Stimulated activated CD8-positive, alpha-beta memory T cell treated with anti-CD3 and anti-CD28 coated beads, Interleukin-12 subunit alpha, Interleukin-12 subunit beta, amount 100 ng/mL, for 4 hours (primary cell): ENCODE data around the gene LSS.
"Not testable (repeated sequence)": the region's sequence is repeated elsewhere in the genome, so short reads cannot be mapped to it uniquely, and the experiment has no call there.

Experiments used
- DNase-seq: peaks from one replicate; pipeline ENCODE4 v3.0.0-alpha.2; 2020; ENCODE audit warnings: low read depth

The LSS gene

DNA sequence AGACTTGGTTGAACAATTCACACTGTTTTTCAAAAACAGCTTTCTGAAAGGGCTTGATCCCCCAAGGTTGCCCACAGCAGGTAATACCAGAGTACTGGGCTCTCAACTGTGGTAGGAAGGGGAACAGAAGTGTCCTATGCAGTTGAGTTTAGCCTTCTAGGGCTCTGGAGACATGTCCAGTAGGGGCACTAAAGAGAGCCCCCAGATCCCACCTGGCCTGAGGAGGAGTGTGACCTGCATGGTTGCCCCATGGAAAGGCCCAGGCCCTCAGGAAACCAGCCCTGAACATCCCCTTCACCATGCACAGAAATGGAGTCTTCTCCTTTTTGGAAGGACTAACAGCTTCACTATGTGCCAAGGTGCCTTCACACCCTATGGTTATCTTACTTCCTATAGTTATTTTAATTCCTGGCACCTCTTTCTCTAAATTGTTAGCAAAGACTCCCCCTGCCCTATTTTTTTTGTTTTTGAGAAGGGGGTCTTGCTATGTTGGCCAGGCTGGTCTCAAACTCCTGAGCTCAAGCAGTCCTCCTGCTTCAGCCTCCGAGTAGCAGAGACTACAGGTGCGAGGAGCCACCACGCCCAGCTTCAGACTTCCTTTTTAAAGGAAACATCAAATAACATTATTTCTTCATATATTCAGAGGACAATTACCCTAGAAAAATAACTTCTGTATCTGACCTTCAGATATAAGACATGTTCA is 16.8 kb upstream of the LSS start:
- no peak for DNase-seq

- DNase-seq = no peak
Observed at GRCh38 chr21:46244602-46245001, 16.0 kb upstream of the LSS start.

DNA sequence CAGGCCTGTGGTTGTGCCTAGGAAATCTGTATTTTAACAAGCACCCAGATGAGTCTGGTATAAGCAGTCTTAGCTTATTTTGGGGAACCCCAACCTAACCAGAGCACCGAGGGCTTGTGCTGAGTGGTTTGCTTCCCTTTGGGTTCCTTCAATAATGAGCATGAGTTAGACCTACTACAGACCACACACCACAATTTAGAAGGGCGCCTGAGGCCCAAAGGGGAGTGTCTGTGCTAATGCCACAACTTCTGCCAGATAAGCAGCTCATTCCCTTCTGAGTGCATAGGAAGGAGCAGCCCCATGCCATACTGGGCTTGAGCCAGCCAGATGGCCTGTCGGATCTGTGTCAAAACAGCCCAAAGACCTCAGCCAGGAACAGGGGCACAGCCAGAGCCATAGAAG is 15.4 kb upstream of the LSS start:
- no peak for DNase-seq

GRCh38 chr21:46243325-46243724 is 14.8 kb upstream of the LSS start:
- DNase-seq = no peak

DNA sequence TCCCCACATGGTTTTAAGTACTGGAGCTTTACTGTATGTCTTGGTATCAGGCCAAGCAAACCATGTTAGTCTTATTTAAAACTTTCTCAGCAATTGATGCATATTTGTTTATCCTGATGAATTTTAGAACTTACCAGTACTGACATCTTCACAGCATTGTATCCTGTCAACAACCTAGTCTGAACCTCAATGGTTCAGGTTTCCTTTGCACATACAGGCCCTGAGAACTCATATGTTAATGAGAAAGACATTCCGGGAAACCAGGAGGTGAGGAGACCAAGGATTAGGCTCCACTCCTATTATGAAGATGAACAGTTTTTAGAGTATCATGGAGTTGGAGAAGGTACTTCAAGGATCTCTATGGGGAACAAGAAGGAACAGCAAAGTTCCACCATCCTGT is 13.0 kb upstream of the LSS start:
- not testable (repeated sequence) for DNase-seq

DNA sequence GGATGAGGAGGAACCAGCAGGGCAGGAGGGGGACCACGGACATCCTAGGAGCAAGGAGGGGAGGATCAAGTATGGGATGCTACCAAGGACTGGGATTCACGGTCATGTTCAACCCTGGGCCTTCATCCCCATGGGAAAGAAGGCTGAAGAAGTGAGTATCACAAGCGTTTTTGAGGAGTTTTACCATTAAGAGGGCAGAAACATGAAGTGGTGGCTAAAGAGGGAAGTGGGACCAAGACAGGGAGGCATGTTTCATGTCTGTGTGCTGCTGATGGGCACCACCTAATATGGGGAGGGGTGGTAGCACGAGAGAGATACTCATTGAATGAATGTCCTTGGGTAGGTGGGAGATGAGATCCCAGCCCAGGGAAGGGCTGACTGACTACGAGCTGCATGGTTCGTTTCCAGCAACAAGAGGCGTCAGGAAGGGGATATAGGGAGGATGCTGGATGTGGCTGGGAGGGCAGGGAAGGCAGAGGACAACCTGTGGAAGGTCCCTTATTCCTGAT is 11.3 kb upstream of the LSS start:
- no peak for DNase-seq

GRCh38 chr21:46237474-46237873 is 8.9 kb upstream of the LSS start:
- DNase-seq = no peak

DNA sequence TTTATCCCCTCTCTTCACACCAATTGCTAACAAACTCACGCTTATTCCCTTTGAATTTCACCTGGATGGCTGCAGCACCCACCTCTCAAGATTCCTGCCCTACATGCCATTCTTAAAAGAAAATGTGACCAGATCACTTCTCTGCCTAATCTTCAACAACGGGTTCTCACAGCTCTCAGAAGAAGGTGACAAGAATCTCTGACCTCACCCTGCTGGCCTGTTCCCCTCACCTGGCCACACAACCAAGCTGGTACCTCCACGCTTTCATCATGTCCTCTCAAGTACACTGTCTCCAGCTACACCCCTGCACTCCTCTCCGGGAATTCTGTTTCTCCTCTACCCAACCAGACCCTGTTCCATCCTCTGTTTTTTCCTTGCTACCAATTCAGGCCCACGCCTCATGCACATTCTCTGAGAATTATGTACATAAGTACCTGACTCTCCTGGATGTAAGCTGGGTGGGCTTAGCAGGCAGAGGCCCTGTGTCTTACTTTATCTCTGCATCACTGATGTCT is 5.9 kb upstream of the LSS start:
- DNase-seq = no peak

DNA sequence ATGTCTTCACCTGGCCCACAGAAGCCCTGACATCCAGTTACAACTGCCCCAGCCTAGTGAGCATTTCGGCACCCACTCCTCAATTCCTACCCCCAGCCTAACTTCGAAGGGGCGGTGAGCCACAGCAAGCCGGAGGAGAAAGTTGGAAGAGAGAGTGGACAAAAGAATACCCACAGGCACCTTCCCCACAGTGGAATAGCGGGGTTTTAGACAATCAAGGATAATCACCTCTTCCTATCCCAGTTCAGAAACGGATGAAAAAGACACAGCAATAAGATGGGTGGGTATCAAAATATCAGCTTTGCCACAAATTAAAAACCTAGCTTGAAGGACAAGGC is 1.3 kb upstream of the LSS start:
- DNase-seq = no peak

DNA sequence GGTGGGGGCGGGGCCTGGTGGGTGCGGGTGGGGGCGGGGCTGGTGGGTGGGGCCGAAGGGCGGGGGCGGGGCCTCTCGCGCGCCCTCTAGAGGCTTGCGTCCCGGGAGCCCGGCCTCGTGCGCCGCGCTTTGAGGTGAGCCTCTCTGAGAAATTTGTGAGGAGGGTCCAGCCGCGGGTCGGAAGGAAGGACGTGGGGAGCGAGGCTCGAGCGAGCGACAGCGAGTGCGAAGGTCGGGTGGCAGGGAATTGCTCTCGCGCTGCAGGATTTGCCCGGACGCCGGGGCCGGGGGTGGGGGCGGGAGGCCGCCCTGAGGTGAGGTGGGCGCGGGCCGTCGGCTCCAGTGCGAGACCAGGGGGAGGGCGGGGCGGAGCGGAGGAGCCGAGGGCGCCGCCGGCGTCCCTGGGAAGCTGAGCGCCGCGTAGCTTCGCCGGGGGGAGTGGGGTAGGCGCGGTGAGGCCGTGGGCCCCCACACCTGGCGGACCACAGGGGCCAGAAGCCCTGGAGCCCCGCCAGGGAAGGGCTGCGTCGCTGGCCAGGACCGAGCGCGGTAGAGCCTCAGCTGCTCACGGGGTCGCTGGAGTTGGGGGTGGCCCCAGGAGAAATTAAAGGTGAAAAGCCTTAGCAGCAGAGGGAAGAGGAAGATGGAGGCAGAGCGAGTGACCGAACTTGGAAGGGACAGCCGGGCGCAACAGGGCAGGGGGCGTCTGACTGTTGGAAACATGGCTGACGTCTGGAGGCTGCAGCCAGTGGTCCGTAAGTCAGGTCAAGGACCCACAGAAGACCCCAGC is 754 bp upstream of the LSS start:
- no peak for DNase-seq

DNA sequence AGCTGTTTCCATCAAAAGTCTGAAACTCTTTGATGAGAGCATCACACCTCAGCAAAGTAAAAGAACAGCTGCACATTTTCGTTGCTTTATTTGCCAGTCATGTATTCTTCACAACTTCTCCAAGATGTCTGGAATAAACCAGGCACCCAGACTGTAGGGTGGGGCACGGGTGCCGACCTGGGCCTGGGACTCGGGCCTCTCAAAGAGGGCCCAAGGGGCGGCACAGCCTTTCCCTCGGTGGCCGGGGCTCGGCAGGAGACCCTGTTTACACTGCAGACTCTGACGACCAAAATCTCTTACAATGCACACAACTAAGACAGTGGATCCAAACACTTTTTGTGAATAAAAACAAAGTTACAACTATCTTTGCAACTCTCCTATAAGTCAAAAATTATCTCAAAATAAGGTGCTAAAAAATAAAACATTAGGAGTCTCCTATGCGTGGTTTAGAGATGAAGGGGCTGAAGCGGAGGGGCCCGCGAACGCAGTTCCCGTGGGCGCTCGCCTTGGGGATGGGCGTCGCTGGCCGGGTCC is 696 bp downstream of the LSS start:
- no peak for DNase-seq

DNA sequence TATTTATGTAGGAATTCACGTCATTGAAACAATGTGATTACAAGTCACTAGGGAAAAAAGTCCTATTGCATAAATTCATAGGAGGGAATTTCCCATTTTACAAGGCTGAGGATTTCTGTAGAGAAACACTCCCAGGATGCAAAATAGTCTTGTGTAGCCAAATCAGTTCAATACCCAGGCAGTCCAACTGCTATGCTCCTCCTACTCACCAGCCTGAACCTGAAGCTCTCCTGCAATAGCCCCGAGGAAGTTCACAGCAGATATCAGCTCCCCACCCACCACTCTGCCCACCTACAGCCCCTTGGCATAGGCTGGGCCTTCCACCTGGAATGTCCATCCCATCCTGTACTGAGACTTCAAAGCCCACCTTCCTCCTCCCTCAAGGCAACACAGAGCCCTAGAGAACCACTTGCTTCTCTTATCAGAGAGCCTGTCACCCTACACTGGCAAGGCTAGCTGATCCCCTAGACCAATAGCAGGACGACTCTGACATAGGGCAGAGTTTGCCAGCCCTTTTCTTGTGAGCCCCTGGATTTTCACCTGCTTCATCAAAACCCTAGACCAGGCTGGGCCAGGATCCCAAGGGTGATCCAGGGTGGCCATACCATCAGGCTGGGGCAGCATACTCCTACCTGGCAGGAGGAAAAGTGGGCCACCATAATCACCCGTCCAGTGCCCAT is 1.5 kb downstream of the LSS start:
- no peak for DNase-seq

DNA sequence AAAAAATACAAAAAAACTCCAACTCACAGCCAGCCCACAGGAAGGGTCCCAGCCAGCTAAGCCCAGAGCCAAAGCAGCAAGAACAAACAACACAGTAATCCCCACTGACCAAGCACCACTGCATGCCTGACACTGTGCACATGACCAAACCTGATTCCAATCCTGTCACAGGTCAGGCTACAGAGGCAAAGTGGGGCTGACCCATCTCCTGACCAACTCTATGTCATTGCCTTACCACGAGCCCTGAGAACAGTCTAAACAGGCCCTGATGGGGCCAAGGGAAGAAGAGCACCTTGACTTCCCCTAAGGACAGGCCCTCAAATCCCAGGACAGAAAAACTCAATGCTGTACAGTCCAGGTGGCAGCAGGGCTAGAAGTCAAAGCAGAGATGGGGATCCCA is 2.4 kb downstream of the LSS start:
- no peak for DNase-seq

DNA sequence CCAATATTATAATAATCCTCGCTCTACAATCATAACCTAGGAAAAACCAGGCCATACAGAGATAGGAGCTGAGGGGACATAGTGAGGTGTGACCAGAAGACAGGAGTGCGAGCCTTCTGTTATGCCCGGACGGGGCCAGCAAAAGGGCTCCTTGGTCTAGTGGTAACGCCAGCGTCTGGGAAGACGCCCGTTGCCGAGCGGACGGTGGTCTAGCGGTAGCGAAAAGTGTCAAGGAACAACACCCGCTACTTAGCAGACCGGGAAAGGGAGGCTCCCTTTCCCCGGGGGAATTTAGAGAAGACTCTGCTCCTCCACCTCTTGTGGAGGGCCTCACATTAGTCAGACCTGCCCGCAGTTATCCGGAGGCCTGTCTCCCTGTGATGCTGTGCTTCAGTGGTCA is 4.9 kb downstream of the LSS start:
- DNase-seq = not testable (repeated sequence)

GRCh38 chr21:46223217-46223616 is 5.4 kb downstream of the LSS start:
- DNase-seq = no peak

GRCh38 chr21:46222436-46223116 is 6.0 kb downstream of the LSS start:
- no peak for DNase-seq

DNA sequence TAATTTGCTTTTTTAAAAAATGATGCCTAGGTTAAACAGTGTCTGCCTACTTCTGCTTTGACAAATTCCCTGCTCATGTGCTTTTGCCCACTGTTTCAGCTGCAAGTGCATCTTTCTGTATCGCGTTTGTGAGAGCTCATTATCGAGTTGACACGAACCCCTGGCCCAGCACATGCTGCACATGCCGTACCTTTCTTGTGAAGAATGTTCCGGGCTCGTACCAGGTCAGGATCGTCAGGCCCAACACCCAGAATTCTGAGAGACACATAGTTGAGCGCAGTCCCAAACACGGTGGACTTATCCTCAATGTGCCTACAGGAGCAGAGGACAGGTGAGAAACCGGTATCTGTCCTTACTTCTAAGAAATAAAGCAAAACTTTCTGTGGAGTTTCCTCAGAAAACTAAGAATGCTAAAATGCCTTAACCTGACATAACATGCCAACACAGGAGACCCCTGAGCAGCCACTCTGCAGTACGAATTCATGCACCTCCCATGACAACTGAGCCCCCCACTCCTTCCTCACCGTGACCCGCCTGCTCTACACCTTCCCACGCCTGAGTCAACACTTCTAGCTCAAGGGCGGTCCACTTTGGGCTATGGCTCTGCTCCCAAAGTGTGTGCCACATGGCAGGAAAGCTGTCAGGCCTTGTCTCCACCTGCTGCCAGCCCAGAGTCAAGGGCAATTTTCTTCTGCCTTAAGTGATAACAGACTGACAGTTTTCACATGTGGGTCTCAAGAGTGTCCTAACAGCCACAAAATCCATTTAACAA is 6.7 kb downstream of the LSS start:
- DNase-seq = no peak

DNA sequence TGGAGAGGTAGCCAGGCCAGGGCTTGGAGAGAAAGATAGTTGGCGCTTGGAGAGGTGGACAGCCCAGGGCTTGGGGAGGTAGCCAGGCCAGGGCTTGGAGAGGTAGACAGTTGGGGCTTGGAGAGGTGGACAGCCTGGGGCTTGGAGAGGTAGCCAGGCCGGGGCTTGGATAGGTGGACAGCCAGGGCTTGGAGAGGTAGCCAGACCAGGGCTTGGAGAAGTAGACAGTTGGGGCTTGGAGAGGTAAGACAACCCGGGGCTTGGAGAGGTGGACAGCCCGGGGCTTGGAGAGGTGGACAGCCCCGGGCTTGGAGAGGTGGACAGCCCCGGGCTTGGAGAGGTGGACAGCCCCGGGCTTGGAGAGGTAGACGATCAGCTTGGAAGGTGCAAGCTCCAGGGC is 7.7 kb downstream of the LSS start:
- no peak for DNase-seq

- no peak for DNase-seq
Observed at GRCh38 chr21:46220275-46220810, 8.2 kb downstream of the LSS start.

DNA sequence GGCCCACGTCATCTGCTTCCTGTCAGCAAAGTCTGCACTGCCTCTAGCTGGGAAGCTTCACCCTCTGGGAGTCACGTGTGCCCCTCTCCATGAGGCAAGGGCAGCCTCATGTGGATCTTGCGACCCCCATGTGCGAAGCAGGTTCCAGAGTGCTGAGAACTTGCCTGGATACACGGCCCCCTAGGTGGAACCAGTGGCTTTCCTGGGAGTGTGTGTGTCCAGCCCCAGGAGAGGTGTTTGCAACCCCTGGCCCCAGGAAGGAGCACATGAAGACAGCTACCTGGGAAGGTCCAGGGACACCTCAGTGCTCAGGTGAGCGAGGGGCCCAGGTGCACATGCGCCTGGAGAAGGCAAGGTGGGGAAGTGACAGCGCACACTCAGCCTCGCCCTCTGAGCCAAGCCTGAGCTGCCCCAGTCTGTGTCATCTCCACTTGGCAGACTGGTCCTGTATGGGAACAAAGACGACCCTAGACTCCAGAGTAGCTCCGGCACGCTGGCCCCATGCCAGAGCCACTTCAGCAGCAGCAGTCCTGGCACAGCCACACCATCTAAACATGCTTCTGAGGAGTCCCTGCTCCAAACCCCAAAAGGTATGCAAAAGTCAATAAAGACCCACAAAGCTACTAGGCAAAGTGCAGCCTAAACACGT is 8.9 kb downstream of the LSS start:
- DNase-seq = no peak
